GM21423 (cell line): ENCODE data around the gene CNN2.

Source experiments
- ATAC-seq: cut with Tn5 transposase; IDR thresholded peaks from one replicate; pipeline ENCODE4 v1.9.1; 2021; ENCODE audit warnings: mild to moderate bottlenecking, moderate library complexity; ENCODE audit not compliant: unreplicated experiment

Gene CNN2

DNA sequence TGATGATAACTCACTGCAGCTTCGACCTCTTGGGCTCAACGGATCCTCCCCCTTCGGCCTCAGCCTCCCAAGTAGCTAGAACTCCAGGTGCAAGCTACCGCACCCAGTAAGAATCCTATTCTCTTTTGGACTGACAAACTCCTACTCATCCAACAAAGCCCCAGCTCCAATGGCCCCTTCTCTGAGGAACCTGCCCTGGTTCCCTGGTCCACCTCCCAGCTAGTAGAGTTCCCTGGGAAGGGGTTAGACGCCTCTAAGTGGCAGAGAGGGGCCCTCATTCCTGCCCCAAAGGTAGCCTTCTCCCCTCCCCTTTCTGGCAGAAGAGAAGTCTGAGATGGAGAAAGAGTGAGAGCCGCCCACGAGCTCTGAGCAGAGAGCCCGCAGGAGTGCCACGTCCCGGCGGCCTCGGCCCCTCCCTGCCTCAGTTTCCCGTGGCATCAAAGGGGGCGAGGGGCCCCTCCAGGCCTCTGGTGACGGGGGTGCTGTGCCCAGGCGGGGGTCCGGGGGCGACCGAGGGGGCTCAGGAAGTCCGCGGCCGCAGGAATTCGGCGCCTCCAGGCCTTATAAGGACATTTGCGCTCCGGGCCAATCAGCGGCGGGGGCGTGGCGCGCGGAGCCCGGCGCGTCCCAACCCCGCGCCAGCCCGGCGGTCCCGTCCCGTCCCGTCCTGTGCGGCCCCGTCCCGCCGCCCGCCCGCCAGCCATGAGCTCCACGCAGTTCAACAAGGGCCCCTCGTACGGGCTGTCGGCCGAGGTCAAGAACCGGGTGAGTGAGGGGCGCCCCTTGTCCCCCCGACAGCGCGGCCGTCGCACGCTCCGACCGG lies at the start of gene CNN2:
TSS of gene CNN2 (plus strand) at position 649 of the 823 bp plus-strand sequence. CDS start at position 703, 54 bp downstream.
- peak; percentile 41 for ATAC-seq

DNA sequence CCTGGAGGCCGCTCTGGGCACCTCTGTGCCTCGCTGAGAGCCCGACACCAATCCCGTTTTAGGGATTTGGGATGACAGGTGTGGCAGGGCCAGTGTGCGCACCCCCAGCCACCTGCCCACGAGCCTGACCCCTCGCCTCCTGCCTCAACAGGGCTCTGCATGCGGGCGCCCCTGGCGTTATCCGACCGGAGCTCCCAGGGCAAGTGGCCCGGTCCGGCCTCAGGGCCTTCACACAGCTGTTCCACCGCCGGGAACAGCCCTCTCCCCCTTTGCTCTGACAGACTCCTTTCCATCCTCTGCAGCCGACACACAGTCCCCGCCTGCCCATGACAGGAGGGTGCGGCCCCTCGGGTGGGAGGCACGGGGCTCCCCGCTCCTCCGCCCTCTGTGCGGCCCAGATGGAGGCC lies 49.3 kb upstream of the CNN2 start:
- no peak for ATAC-seq

GRCh38 chr19:979318-979741 lies 47.1 kb upstream of the CNN2 start:
- no peak for ATAC-seq

DNA sequence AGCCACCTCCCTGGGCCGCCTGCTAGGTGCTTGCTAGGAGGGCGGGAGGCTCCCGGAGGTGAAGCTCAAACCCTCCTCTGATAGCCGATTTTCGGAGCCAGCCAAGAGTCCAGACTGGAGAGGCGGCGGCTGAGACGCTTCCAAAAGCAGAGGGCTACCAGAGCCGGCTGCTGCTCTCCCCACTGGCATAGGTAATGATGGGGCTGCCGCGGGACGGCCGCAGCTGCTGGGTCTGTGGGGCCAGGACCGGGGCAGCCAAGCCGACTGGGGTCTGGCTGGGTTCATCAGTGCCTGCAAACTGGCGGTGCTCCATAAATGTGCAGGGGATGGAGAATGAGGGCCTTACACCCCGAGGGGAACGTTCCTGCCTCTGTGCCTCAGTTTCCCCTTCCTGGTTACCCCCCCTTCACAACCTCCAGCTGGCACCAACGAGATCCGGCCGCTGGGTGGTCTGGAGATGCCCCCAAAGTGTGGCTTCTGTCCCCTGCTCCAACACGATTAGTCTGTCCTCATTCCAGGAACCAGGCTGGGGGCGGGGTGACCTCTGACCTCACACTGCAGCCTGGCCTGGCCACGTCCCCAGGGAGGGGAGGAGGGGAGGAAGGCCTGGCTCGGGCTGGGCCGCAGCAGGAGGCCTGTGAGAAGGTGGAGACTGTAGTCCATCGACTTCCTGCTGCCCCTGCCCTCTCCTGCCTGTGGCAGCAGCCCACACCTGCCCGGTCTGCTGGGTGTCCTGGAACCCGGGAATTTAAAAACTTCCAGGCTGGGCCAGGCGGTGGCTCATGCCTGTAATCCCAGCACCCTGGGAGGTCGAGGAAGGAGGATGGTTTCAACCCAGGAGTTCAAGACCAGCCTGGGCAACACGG lies 46.0 kb upstream of the CNN2 start:
- no peak for ATAC-seq

- peak; percentile 51 for ATAC-seq
Observed at GRCh38 chr19:982567-983170, 43.7 kb upstream of the CNN2 start.

GRCh38 chr19:984165-984967 lies 42.0 kb upstream of the CNN2 start, which contains the start of gene WDR18:
TSS of gene WDR18 (plus strand) at chr19:984345. CDS start at chr19:984354, 9 bp downstream.
- ATAC-seq = peak; percentile 86

DNA sequence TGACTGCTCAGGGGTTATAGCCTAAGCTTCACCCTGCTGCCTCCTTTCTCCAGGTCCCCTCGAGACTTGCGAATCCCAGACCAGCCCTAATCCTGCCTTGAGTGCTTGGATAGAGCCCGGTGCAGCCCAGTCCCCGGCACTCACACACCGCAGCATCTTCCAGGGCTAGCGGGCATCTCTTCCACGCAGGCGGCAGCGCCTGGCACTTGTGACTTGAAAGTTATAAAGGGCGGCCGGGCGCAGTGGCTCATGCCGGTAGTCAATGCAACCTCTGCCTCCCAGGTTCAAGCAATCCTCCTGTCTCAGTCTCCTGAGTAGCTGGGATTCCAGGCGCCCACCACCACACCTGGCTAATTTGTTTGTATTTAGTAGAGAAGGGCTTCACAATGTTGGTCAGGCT lies 40.3 kb upstream of the CNN2 start:
- no peak for ATAC-seq

DNA sequence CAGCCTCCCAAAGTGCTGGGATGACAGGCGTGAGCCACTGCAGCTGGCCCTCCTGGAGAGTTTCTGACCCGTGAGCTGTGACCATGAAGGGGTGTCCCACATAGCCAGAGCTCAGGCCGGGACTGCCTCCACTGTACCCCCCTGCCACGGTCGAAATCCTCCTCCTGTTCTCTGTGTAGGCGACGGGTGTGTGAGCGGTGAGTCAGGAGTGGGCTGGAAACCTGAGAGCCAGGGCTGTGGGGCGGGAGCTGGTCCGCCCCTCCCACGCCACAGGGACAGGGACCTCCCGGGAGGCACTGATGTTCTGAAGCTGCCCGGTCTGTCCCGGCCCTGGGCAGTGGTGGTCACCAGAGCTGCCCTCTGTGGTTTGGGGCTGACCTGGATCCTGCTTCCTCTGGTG lies 38.3 kb upstream of the CNN2 start:
- no peak for ATAC-seq

- ATAC-seq = no peak
Observed at GRCh38 chr19:988510-988909, 37.9 kb upstream of the CNN2 start.

DNA sequence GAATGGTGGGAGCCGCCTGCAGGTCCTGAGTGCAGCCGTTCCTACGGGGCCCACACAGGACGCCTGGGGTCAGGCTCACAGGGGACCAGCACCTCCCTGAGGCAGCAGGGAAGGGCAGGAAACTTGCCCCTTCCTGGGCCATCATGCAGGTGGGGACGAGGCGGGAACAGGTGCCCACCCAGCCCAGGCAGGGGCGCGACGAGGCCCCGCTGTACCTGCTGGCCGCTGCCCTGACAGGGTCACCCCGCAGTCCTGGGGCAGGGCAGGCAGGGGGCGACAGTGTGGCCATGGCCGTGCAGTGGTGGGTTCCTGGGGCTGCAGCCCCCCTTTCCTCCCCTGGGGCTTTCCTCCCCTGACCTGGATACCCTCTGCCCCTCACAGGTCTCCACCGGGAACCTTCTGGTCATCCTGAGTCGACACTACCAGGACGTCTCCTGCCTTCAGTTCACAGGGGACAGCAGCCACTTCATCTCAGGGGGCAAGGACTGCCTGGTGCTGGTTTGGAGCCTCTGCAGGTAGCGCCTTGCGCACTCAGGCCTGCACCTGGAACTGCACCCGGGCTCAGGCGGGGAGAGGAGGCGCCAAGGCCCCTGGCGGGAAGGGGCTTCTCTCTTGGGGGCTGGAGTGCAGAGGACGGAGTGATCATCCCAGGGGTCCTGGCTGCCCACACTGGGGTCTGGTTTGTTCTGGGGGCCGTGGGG lies 36.9 kb upstream of the CNN2 start:
- no peak for ATAC-seq

GRCh38 chr19:990119-990571 lies 36.3 kb upstream of the CNN2 start:
- ATAC-seq = no peak

DNA sequence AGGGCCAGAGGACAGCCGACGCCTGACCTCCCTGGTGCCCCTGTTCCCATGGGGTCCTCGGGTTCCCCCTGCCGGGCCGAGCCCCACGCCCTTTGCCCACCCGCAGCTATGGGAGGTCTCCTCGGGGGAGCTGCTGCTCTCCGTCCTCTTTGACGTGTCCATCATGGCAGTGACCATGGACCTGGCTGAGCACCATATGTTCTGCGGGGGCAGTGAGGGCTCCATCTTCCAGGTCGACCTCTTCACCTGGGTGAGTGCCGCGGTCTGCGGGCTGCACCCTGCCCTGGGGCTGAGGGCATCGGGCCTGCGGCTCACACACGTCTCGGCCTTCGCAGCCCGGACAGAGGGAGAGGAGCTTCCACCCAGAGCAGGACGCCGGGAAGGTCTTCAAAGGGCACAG lies 35.7 kb upstream of the CNN2 start:
- ATAC-seq = no peak

DNA sequence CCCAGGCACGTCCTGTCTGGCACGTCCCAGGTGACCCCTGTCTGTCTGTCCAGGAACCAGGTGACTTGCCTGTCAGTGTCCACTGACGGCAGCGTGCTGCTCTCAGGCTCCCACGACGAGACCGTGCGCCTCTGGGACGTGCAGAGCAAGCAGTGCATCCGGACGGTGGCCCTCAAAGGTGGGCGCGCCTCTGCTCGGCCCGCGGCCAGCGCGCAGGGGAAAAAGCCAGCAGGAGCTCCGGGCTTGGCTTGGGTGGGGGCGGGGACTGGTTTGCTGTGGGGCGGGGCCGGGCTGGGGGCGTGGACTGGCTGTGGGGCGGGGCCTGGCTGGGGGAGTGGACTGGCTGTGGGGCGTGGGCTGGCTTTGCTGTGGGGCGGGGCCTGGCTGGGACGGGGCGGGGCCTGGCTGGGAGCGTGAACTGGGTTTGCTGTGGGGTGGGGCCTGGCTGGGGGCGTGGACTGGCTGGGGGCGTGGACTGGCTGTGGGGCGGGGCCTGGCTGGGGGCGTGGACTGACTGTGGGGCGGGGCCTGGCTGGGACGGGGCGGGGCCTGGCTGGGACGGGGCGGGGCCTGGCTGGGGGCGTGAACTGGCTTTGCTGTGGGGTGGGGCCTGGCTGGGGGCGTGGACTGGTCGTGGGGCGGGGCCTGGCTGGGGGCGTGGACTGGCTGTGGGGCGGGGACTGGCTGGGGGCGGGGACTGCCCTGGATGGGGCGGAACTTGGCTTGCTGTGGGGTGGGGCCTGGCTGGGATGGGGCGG lies 35.1 kb upstream of the CNN2 start:
- no peak for ATAC-seq

DNA sequence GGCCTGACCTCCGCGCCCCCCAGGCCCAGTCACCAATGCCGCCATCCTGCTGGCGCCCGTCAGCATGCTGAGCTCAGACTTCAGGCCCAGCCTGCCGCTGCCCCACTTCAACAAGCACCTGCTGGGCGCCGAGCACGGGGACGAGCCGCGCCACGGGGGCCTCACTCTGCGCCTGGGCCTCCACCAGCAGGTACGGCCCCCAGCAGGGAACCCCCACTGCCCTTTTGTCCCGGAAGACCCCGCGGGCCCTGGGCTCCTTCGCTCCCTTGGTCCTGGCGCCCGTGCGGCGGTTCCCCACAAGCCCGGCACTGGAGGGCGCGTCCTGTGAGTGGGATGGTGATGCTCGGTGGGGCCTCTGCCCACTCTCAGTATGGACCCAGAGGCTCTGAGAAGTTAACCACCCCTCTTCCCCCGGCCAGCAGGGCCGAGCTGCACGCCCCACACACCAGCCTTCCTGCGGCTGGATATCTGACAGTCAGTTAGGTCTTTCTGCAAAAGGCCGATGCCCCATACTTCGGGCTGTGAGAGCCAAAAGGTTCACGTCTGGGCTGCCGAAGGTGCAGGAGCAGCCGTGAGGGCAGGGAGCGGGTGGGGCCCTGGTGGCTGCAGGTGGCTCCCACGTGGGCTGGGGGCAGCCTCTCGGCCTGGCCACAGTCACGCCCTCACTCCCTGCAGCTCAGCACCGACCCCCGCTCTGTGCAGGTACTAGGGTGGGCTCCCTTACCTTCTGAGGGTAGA lies 34.3 kb upstream of the CNN2 start:
- no peak for ATAC-seq

DNA sequence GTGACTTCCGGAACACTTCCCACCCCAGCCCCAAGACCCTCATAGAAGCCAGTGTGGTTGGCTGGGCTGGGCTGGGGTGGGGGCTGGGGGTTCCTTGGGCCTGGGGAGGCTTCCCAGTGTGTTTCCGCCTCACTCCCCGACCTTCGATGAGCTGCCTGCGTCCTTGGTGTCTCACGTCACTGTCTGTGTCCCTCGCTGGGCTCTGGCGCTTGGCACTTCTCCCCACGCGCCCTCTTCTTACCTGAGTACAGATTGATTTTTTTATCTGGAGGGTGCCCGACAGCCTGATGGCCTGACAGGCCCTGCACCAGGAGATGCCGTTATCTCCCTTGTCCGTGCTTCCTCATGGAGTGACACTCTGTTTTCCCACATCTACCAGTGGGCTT lies 33.7 kb upstream of the CNN2 start:
- ATAC-seq = no peak

DNA sequence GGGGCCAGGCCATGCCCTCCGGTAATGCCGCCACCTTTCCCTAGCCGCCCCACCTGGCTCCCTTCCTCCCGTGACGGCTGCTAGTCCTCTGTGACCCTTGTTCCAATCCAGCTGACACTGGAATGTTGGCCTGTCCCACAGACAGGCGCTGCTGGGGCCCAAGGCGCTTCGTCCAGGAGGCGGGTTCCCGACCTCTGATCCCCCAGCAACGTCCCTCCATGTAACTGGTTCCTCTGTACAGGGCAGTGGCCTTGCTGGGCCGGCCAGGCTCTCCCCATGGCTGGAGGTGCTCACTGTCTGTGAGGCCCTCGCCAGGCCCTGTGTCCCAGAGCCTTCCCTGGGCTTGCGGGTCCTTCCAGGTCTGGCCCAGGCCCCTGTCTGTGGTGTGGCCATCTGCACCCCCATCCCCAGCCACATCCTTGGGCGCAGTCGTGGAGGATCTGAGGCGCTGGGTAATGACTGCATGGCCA lies 33.0 kb upstream of the CNN2 start:
- ATAC-seq = no peak

- no peak for ATAC-seq
Observed at GRCh38 chr19:993831-994393, 32.5 kb upstream of the CNN2 start.

DNA sequence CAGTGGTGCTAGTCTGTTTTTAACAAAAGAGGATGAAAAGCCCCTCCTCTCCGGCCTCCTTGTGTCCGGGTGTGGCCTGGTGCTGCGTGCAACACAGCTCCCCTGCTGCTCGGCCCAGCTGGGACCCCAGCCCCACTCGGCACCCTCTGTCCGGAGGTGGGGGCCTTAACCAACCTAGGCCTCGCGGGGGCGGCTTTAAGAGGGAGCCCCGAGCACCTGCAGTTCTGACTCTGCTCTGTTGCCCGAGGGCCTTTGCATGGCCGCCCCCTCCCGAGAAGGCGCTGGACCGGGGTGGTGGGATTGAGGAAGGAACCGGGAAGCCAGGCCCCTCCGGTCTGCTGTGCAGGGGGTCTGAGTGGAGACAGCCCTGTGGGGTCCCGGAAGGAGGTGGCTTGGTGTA lies 31.9 kb upstream of the CNN2 start:
- no peak for ATAC-seq
